SH-SY5Y (cell line): ENCODE data around the gene TRIAP1.

Experiments
- GATA2 ChIP-seq: IDR thresholded peaks from 2 replicates; pipeline ENCODE4 v1.6.1; 2011; ENCODE audit warnings: mild to moderate bottlenecking, low read depth, low read length
- GATA3 ChIP-seq: IDR thresholded peaks from 2 replicates; pipeline ENCODE4 v1.6.1; 2011; ENCODE audit warnings: low read depth, mild to moderate bottlenecking, low read length, moderate library complexity

- TF ChIP-seq GATA2 = no peak
- TF ChIP-seq GATA3 = no peak
These were observed 44.0 kb downstream of the TRIAP1 start for GRCh38 chr12:120402217-120402616.
